GM12891 (cell line): ENCODE results near the gene SCLT1.

Experiments used
- PAX5 ChIP-seq: IDR thresholded peaks from 2 replicates; pipeline ENCODE4 v1.6.1; 2011; ENCODE audit warnings: low read length, moderate library complexity, mild to moderate bottlenecking; ENCODE audit not compliant: insufficient read depth, severe bottlenecking
- POLR2A ChIP-seq: IDR thresholded peaks from 2 replicates; pipeline ENCODE4 v1.6.1; 2011; ENCODE audit warnings: low read depth, low read length, control low read depth
- POLR2AphosphoS5 ChIP-seq: IDR thresholded peaks from 2 replicates; pipeline ENCODE4 v1.6.1; 2011; ENCODE audit warnings: low read depth, low read length, control low read depth
- POU2F2 ChIP-seq: IDR thresholded peaks from 2 replicates; pipeline ENCODE4 v1.6.1; 2011; ENCODE audit warnings: low read depth, mild to moderate bottlenecking, control low read depth, low read length, moderate library complexity
- TAF1 ChIP-seq: IDR thresholded peaks from 2 replicates; pipeline ENCODE4 v1.6.1; 2011; ENCODE audit warnings: low read depth, low read length, control low read depth

- TF ChIP-seq POLR2AphosphoS5 (no peak), POLR2A (no peak), TAF1 (no peak), PAX5 (no peak), POU2F2 (no peak)
These were observed 224.6 kb downstream of the SCLT1 start for GRCh38 chr4:128868758-128869157.
